GM12878 (cell line): ENCODE results near the gene STAM2. TPM values are rescaled to one million over a fixed set of nuclear protein-coding genes. Genes with fewer than 3 reads are reported as not detected.

ENCODE experiments used
- ATAC-seq: fragments of 200-7000 bp; cut with Tn5 transposase; 3 replicates; pipeline ENCODE4 v1.9.1; 2020; ENCODE audit warnings: mild to moderate bottlenecking, moderate library complexity
- BruUV-seq: library from RNA; stranded (reverse); fragments of 400-500 nt; replicated peaks from 2 replicates; lab custom pipeline; 2021; lab: Mats Ljungman, UMichigan
- CTCF ChIA-PET: fragments of 300-600 bp; sonication (Branson Sonifier 250); formaldehyde crosslinking; extraction: SDS; loops from one replicate; lab custom pipeline; 2021; ENCODE audit warnings: inconsistent platforms; lab: Yijun Ruan, JAX
- POLR2A ChIA-PET: fragments of 350-600 bp; formaldehyde crosslinking; extraction: SDS; loops from one replicate; lab custom pipeline; 2021; ENCODE audit warnings: inconsistent platforms; lab: Charles Lee
- RAD21 ChIA-PET: fragments of 300-600 bp; sonication (Branson Sonifier 250); formaldehyde crosslinking; loops from one replicate; lab custom pipeline; 2023; ENCODE audit warnings: antibody characterized with exemption; ENCODE audit not compliant: unreplicated experiment; lab: Charles Lee
- SMC1A ChIA-PET: fragments of 300-600 bp; sonication (Branson Sonifier 250); formaldehyde crosslinking; loops from one replicate; lab custom pipeline; 2023; ENCODE audit not compliant: unreplicated experiment, uncharacterized antibody; lab: Charles Lee
- DNase-seq: peaks from one replicate; pipeline ENCODE4 v3.0.0-alpha.2; 2011; ENCODE audit warnings: low read depth, low spot score
- FAIRE-seq: peaks from 3 replicates; lab custom pipeline; 2011; peaks lifted over from hg19 to GRCh38; lab: Jason Lieb, UNC
- H2AFZ ChIP-seq: 2 replicates; pipeline ENCODE4 v1.6.0; 2011; ENCODE audit warnings: low read depth, low read length, control low read depth; ENCODE audit not compliant: control insufficient read depth
- H3K27ac ChIP-seq: 2 replicates; pipeline ENCODE4 v1.5.1; 2011; ENCODE audit warnings: control low read depth; ENCODE audit not compliant: control insufficient read depth, insufficient read depth
- H3K27me3 ChIP-seq, 2 experiments: replicated peaks in 1 of 2; 2 replicates each; pipeline versions ENCODE4 v1.6.0 to v1.6.1; 2011; ENCODE audit warnings: low read length in 1 of 2; ENCODE audit not compliant: control insufficient read depth in 2 of 2, insufficient read depth in 2 of 2
- H3K36me3 ChIP-seq, 2 experiments: 2 replicates each; pipeline ENCODE4 v1.5.1; 2011; ENCODE audit warnings: low read length in 1 of 2; ENCODE audit not compliant: control insufficient read depth in 2 of 2, insufficient read depth in 2 of 2
- H3K4me1 ChIP-seq: 2 replicates; pipeline ENCODE4 v1.6.1; 2011; ENCODE audit warnings: mild to moderate bottlenecking, low read length, moderate library complexity, mixed read lengths; ENCODE audit not compliant: control insufficient read depth, insufficient read depth
- H3K4me2 ChIP-seq: 2 replicates; pipeline ENCODE4 v1.6.0; 2011; ENCODE audit warnings: control low read depth; ENCODE audit not compliant: control insufficient read depth, insufficient read depth
- H3K4me3 ChIP-seq: fragments of 200-600 bp; sonication (generic); 2 replicates; pipeline ENCODE4 v1.5.1; 2016
- H3K79me2 ChIP-seq: 2 replicates; pipeline ENCODE4 v1.6.0; 2011; ENCODE audit warnings: low read length; ENCODE audit not compliant: control insufficient read depth, insufficient read depth
- H3K9ac ChIP-seq: 2 replicates; pipeline ENCODE4 v1.8.0; 2011; ENCODE audit warnings: low read length, control low read depth, mixed read lengths; ENCODE audit not compliant: control insufficient read depth, insufficient read depth
- H3K9me3 ChIP-seq: replicated peaks from 3 replicates; pipeline ENCODE4 v1.5.1; 2011; ENCODE audit warnings: mild to moderate bottlenecking, low read length; ENCODE audit not compliant: control insufficient read depth, insufficient read depth
- H4K20me1 ChIP-seq: 2 replicates; pipeline ENCODE4 v1.6.0; 2011; ENCODE audit not compliant: control insufficient read depth, insufficient read depth
- BMI1 ChIP-seq: fragments of 450-650 bp; IDR thresholded peaks from 2 replicates; pipeline ENCODE4 v1.6.1; 2016; ENCODE audit warnings: mild to moderate bottlenecking, moderate library complexity, borderline replicate concordance
- CHD4 ChIP-seq: fragments of 200-600 bp; sonication (generic); IDR thresholded peaks from 2 replicates; pipeline ENCODE4 v1.6.1; 2016; ENCODE audit warnings: mild to moderate bottlenecking
- HDAC6 ChIP-seq: fragments of 200-600 bp; sonication (generic); IDR thresholded peaks from one replicate; pipeline ENCODE4 v1.8.0; 2017; ENCODE audit warnings: antibody characterized with exemption; ENCODE audit not compliant: unreplicated experiment
- JUNB ChIP-seq: IDR thresholded peaks from 2 replicates; pipeline ENCODE4 v1.6.1; 2016; ENCODE audit warnings: antibody characterized with exemption, mild to moderate bottlenecking
- MAX ChIP-seq: IDR thresholded peaks from 2 replicates; pipeline ENCODE4 v1.6.1; 2012; ENCODE audit warnings: low read depth, low read length, improper control_type of control experiment
- MEF2A ChIP-seq: IDR thresholded peaks from 2 replicates; pipeline ENCODE4 v1.6.1; 2011; ENCODE audit warnings: low read depth, mild to moderate bottlenecking, low read length, moderate library complexity; ENCODE audit not compliant: insufficient read depth
- MTA3 ChIP-seq: IDR thresholded peaks from 2 replicates; pipeline ENCODE4 v1.6.1; 2012; ENCODE audit warnings: low read length, inconsistent platforms, borderline replicate concordance
- NR2F1 ChIP-seq: fragments of 450-650 bp; conservative IDR thresholded peaks from 2 replicates; pipeline ENCODE4 v1.6.1; 2017; ENCODE audit warnings: mild to moderate bottlenecking
- POU2F2 ChIP-seq: IDR thresholded peaks from 3 replicates; pipeline ENCODE4 v1.6.1; 2011; ENCODE audit warnings: low read depth, mild to moderate bottlenecking, low read length, borderline replicate concordance
- RELA ChIP-seq: fragments of 450-650 bp; IDR thresholded peaks from 2 replicates; pipeline ENCODE4 v1.8.0; 2014; ENCODE audit warnings: borderline replicate concordance; ENCODE audit not compliant: partially characterized antibody
- RELB ChIP-seq: fragments of 450-650 bp; IDR thresholded peaks from 2 replicates; pipeline ENCODE4 v1.6.1; 2017; ENCODE audit warnings: low read depth, mild to moderate bottlenecking, moderate library complexity
- SMARCA5 ChIP-seq: fragments of 450-650 bp; IDR thresholded peaks from 2 replicates; pipeline ENCODE4 v1.6.1; 2017; ENCODE audit warnings: mild to moderate bottlenecking
- TARDBP ChIP-seq: IDR thresholded peaks from 2 replicates; pipeline ENCODE4 v1.6.1; 2016; ENCODE audit warnings: borderline replicate concordance
- TCF7 ChIP-seq: IDR thresholded peaks from 2 replicates; pipeline ENCODE4 v1.6.1; 2014; ENCODE audit warnings: antibody characterized with exemption, borderline replicate concordance
- ZBTB33 ChIP-seq: fragments of 450-650 bp; IDR thresholded peaks from 2 replicates; pipeline ENCODE4 v1.6.1; 2017; ENCODE audit warnings: mild to moderate bottlenecking
- ZNF622 ChIP-seq: fragments of 450-650 bp; IDR thresholded peaks from 2 replicates; pipeline ENCODE4 v1.6.1; 2017; ENCODE audit warnings: mild to moderate bottlenecking, inconsistent platforms
- WGBS: methylation state at CpG from one replicate; pipeline ENCODE4 v1.1.6; 2016; ENCODE audit warnings: low lambda C conversion rate; ENCODE audit not compliant: insufficient replicate concordance, insufficient coverage; ENCODE audit errors: missing lambda C conversion rate; 5-methylcytosine and 5-hydroxymethylcytosine counted together
- in situ Hi-C: fragments of 300-500 bp; cut with MboI; formaldehyde crosslinking; loops from 9 replicates; pipeline ENCODE4 v1.14.3; 2018; ENCODE audit warnings: mixed read lengths
- intact Hi-C: fragments of 100-400 bp; cut with micrococcal nuclease; formaldehyde crosslinking; loops from one replicate; pipeline ENCODE4 v1.14.2; 2022; ENCODE audit not compliant: unreplicated experiment
- polyA plus RNA-seq, 11 experiments: library from polyadenylated mRNA; depleted of rRNA in 4 of 11; unstranded in 6 of 11; stranded (reverse) in 5 of 11; fragments of >200 nt; fragmentation: Nextera tagmentation in 4 of 11; fragmentation: Illumina TruSeq in 1 of 11; extraction: Ambion mirVana in 4 of 11; extraction: Trizol in 1 of 11; gene quantifications; 1 replicate in 1 of 11; 2 replicates in 10 of 11; pipeline versions ENCODE4 v1.2.1 to v1.2.3, GENCODE V29; 2011 to 2016; ENCODE audit warnings: inconsistent platforms in 2 of 11, missing spikeins in 2 of 11, low read depth in 1 of 11
- total RNA-seq, 4 experiments: library from RNA; depleted of rRNA in 3 of 4; stranded (reverse); fragments of >200 nt in 3 of 4; fragmentation: Illumina TruSeq in 1 of 4; extraction: Trizol in 1 of 4; gene quantifications; 2 replicates each; pipeline versions ENCODE4 v1.2.1 to v1.2.3, GENCODE V29; 2013 to 2021

The STAM2 gene
- total and polyA plus RNA-seq, 10 of the 15 experiments (the other 5 are each of a cell fraction or from before 2014, with no cell fraction given), result 4.4 to 21.6 (median 16.2) TPM

- TF ChIP-seq RELB, result no peak
- no peak for TF ChIP-seq JUNB
Observed at GRCh38 chr2:152103271-152103670, 72.3 kb downstream of the STAM2 start (continued).

GRCh38 chr2:152100961-152101360 is 74.6 kb downstream of the STAM2 start:
- no peak overlapping the region for H3K4me2 ChIP-seq
- H3K27ac ChIP-seq, result no peak overlapping the region
- H2AFZ ChIP-seq, result no peak overlapping the region
- ChIA-PET SMC1A (no interaction called here), CTCF (interaction anchor here (1.4 kb wide), 1 partner anchor 13 kb away, joined by 3 read pairs; no protein-coding TSS in a partner anchor), RAD21 (no interaction called here), POLR2A (no interaction called here)
- TF ChIP-seq ZBTB33, result no peak
- TF ChIP-seq RELA, result no peak
- no peak for TF ChIP-seq BMI1
- no peak for TF ChIP-seq MTA3
- TF ChIP-seq TCF7, result no peak
- no peak for TF ChIP-seq MEF2A
- TF ChIP-seq TARDBP, result no peak
- TF ChIP-seq CHD4, result no peak
- no peak for TF ChIP-seq MAX
- no peak for TF ChIP-seq SMARCA5
- no peak for TF ChIP-seq NR2F1
- TF ChIP-seq ZNF622, result no peak
- no peak for TF ChIP-seq POU2F2
- no peak for TF ChIP-seq HDAC6
- H3K36me3 ChIP-seq, result no peaks in the 10 kb centered on the region
- 0 out of 2 replicates have a peak, but pooled peaks cover 5% of the 10 kb centered on the region for H3K79me2 ChIP-seq
- no peak overlapping the region for H3K9ac ChIP-seq
- ATAC-seq (no peak), DNase-seq (no peak), FAIRE-seq (no peak)
- no peaks in the 10 kb centered on the region for H4K20me1 ChIP-seq
- WGBS, result 100% methylated on average over 2 of the region's 2 CpGs
- H3K27me3 ChIP-seq, result peaks cover 5% of the 10 kb centered on the region in 2 experiments; a peak in 2 of 4 replicates
- in situ Hi-C loops (no loop called here), intact Hi-C loops (no loop called here)
- no peak overlapping the region for H3K4me3 ChIP-seq
- H3K4me1 ChIP-seq, result peaks cover 5% of the 10 kb centered on the region
- BruUV-seq, result no TSS peak
- H3K9me3 ChIP-seq, result no peaks in the 10 kb centered on the region
